HG02588 (cell line): Measurements from ENCODE around the gene SAXO2.
A peak's percentile ranks its signal among the peaks of the same experiment; 100 is the strongest.
"Not testable (repeated sequence)": the region's sequence is repeated elsewhere in the genome, so short reads cannot be mapped to it uniquely, and the experiment has no call there.

Source experiments
- ATAC-seq: cut with Tn5 transposase; IDR thresholded peaks from one replicate; pipeline ENCODE4 v1.9.1; 2021; ENCODE audit warnings: mild to moderate bottlenecking, moderate library complexity; ENCODE audit not compliant: unreplicated experiment

Gene SAXO2

GRCh38 chr15:82284381-82284780 lies 21.8 kb downstream of the SAXO2 start:
- not testable (repeated sequence) for ATAC-seq

- ATAC-seq = peak; percentile 79
Measured at GRCh38 chr15:82286475-82286874, 23.9 kb downstream of the SAXO2 start.

- ATAC-seq = not testable (repeated sequence)
Measured at GRCh38 chr15:82288202-82288601, 25.6 kb downstream of the SAXO2 start.

- ATAC-seq = no peak
Measured at GRCh38 chr15:82292271-82292670, 29.7 kb downstream of the SAXO2 start.

- ATAC-seq = no peak
Measured at GRCh38 chr15:82294061-82294690, 31.6 kb downstream of the SAXO2 start.

- ATAC-seq = no peak
Measured at GRCh38 chr15:82297546-82297945, 34.9 kb downstream of the SAXO2 start.

- ATAC-seq = no peak
Measured at GRCh38 chr15:82298032-82298431, 35.4 kb downstream of the SAXO2 start.

GRCh38 chr15:82298520-82298919 lies 35.9 kb downstream of the SAXO2 start:
- ATAC-seq = no peak

GRCh38 chr15:82299511-82299914 lies 36.9 kb downstream of the SAXO2 start:
- not testable (repeated sequence) for ATAC-seq

- ATAC-seq = not testable (repeated sequence)
Measured at GRCh38 chr15:82300326-82300725, 37.7 kb downstream of the SAXO2 start.

GRCh38 chr15:82300883-82301282 lies 38.3 kb downstream of the SAXO2 start:
- ATAC-seq = no peak

- ATAC-seq = no peak
Measured at GRCh38 chr15:82301296-82302016, 38.8 kb downstream of the SAXO2 start.

- no peak for ATAC-seq
Measured at GRCh38 chr15:82303956-82304777, 41.5 kb downstream of the SAXO2 start.

GRCh38 chr15:82304778-82305090 lies 42.1 kb downstream of the SAXO2 start:
- ATAC-seq = no peak

- ATAC-seq = no peak
Measured at GRCh38 chr15:82305621-82306048, 43.0 kb downstream of the SAXO2 start.

- no peak for ATAC-seq
Measured at GRCh38 chr15:82306791-82307713, 44.4 kb downstream of the SAXO2 start.

- ATAC-seq = no peak
Measured at GRCh38 chr15:82307714-82308081, 45.1 kb downstream of the SAXO2 start.

- no peak for ATAC-seq
Measured at GRCh38 chr15:82309802-82310201, 47.2 kb downstream of the SAXO2 start.

GRCh38 chr15:82311321-82311720 lies 48.7 kb downstream of the SAXO2 start:
- not testable (repeated sequence) for ATAC-seq

GRCh38 chr15:82312586-82313349 lies 50.1 kb downstream of the SAXO2 start:
- ATAC-seq = no peak
